Measurements from ENCODE around the gene CLSTN2.

DNA sequence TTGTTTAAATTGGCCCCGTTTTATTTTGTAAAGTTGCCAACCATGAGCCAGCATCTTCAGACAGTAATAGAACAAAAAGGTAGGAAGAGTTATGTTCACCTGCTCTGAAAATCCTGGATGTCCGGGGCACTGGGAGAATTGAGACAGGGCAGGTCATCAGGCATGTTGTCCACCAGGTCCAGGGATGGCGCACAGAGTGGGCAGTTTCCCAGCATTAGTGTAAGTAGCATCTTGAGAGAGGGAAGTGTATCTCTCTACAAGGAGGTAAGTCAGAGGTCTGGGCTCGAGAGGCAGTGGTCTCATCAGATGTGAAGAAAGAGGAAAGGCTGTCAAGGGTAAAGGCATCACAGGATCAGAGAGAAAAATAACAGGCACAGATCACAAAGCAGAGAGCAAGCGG is 339.4 kb downstream of the CLSTN2 start:
- TF ChIP-seq, protein P1, sequence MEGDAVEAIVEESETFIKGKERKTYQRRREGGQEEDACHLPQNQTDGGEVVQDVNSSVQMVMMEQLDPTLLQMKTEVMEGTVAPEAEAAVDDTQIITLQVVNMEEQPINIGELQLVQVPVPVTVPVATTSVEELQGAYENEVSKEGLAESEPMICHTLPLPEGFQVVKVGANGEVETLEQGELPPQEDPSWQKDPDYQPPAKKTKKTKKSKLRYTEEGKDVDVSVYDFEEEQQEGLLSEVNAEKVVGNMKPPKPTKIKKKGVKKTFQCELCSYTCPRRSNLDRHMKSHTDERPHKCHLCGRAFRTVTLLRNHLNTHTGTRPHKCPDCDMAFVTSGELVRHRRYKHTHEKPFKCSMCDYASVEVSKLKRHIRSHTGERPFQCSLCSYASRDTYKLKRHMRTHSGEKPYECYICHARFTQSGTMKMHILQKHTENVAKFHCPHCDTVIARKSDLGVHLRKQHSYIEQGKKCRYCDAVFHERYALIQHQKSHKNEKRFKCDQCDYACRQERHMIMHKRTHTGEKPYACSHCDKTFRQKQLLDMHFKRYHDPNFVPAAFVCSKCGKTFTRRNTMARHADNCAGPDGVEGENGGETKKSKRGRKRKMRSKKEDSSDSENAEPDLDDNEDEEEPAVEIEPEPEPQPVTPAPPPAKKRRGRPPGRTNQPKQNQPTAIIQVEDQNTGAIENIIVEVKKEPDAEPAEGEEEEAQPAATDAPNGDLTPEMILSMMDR (IDR thresholded peaks at IDR 0.05; ENCODE audit: insufficient read depth, low read depth, low read length) = no peak
- no peak for TF ChIP-seq EZH2 (IDR thresholded peaks at IDR 0.05; ENCODE audit: insufficient read depth, low read length)
